Activated CD4-positive, alpha-beta T cell treated with anti-CD3 and anti-CD28 coated beads, Interleukin-2, amount 50 U/mL, for 24 hours (primary cell): ENCODE results near the gene KLHL13.
"Not testable (repeated sequence)": the region's sequence is repeated elsewhere in the genome, so short reads cannot be mapped to it uniquely, and the experiment has no call there.

Experiments
- DNase-seq, 2 donors: peaks; one replicate each; pipeline ENCODE4 v3.0.0-alpha.2; 2020; ENCODE audit warnings: low read depth in 1 of 2, low spot score in 1 of 2

The KLHL13 gene

GRCh38 chrX:118088084-118088483, 28.5 kb downstream of the KLHL13 start:
- DNase-seq = no peak

- DNase-seq = no peak
These were observed 42.4 kb downstream of the KLHL13 start for GRCh38 chrX:118074196-118074595.

GRCh38 chrX:118066867-118067515, 49.6 kb downstream of the KLHL13 start:
- DNase-seq = no peak

- no peak for DNase-seq
These were observed 53.6 kb downstream of the KLHL13 start for GRCh38 chrX:118062817-118063615.

GRCh38 chrX:118062048-118062789, 54.4 kb downstream of the KLHL13 start:
- DNase-seq = no peak

GRCh38 chrX:118058924-118059323, 57.7 kb downstream of the KLHL13 start:
- DNase-seq = no peak

- no peak for DNase-seq
These were observed 59.7 kb downstream of the KLHL13 start for GRCh38 chrX:118056870-118057269.

- no peak for DNase-seq
These were observed 66.9 kb downstream of the KLHL13 start for GRCh38 chrX:118049713-118050112.

GRCh38 chrX:118047446-118048186, 69.0 kb downstream of the KLHL13 start:
- no peak for DNase-seq

- no peak for DNase-seq
These were observed 77.0 kb downstream of the KLHL13 start for GRCh38 chrX:118039591-118039990.

GRCh38 chrX:118038614-118039365, 77.8 kb downstream of the KLHL13 start:
- DNase-seq = no peak

GRCh38 chrX:118026631-118027030, 90.0 kb downstream of the KLHL13 start:
- no peak for DNase-seq

GRCh38 chrX:118025226-118025625, 91.4 kb downstream of the KLHL13 start:
- no peak for DNase-seq

- no peak for DNase-seq
These were observed 92.1 kb downstream of the KLHL13 start for GRCh38 chrX:118024482-118024881.

- DNase-seq = no peak
These were observed 93.9 kb downstream of the KLHL13 start for GRCh38 chrX:118022753-118023152.

- no peak for DNase-seq
These were observed 100.2 kb downstream of the KLHL13 start for GRCh38 chrX:118016422-118016821.

- DNase-seq = not testable (repeated sequence)
These were observed 114.2 kb downstream of the KLHL13 start for GRCh38 chrX:118002417-118002816.

GRCh38 chrX:118000518-118000917, 116.1 kb downstream of the KLHL13 start:
- no peak for DNase-seq

GRCh38 chrX:117998171-117998570, 118.4 kb downstream of the KLHL13 start:
- no peak for DNase-seq

GRCh38 chrX:117996918-117997480, 119.6 kb downstream of the KLHL13 start:
- DNase-seq = no peak
